ENCODE data around the gene DACH2.

Gene DACH2

DNA sequence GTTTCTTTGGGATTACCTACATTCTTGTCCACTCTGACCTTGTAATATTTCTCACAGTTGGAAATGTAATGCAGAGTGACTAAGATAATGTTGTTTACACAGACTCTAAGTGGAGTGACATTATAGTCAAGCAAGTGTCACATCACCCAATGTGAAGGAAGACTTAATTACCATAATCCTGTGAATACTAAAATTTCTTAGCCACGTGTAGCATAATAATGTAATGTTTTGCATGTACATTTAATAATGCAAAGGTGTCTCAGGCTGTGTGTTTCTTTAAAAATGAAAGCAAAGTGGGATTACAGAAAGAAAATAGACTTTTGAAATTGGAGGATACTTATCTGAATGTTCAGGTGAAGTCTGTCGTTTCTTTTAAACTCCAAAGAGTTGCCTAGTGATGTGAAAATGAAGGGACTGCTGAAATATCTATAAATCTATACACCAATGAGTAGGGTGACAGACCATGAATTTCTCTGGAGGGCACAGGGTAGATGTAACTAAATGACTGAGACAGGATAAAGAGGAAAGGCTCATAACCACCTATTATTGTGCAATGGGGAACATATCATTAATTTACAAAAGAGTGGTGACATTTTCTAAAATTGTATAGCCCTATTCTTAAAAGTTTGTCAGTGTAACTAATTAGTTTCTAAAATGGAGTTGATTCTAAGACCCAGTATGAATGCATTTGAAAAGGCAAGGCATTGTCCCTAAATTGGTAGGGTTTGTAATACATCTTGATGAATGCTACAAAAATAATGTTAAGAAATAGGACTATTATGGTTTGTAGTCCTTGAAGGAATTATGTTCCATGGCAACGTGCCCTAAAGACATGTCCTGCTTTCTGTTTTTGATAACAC lies 235.7 kb downstream of the DACH2 start:
- Histone ChIP-seq H2AFZ (ENCODE audit: insufficient read depth, low read length, poor library complexity) (no peak overlapping the region), H3K79me2 (ENCODE audit: control insufficient read depth, insufficient read depth, low read length, poor library complexity) (no peaks in the 10 kb centered on the region), H4K12ac (ENCODE audit: low read depth, low read length) (no peak overlapping the region), H3K14ac (ENCODE audit: low read length) (no peak overlapping the region), H2AK5ac (ENCODE audit: low read length) (no peak overlapping the region), H3K27me3 (ENCODE audit: insufficient read depth, low read length) (no peaks in the 10 kb centered on the region), H3K4me1 (ENCODE audit: control insufficient read depth in 1 of 2, insufficient read depth in 2 of 2, low read length in 2 of 2) (no peaks in the 10 kb centered on the region), H3K23ac (ENCODE audit: low read length) (no peak overlapping the region), H3K4ac (ENCODE audit: low read depth, low read length) (no peak overlapping the region), H3K4me2 (ENCODE audit: low read length) (no peak overlapping the region), H3K27ac (ENCODE audit: low read depth, low read length) (no peak overlapping the region), H3K9ac (ENCODE audit: low read length) (no peak overlapping the region), H4K91ac (ENCODE audit: low read depth, low read length) (no peak overlapping the region), H3K79me1 (ENCODE audit: low read length) (no peaks in the 10 kb centered on the region), H2BK12ac (ENCODE audit: low read length) (no peak overlapping the region), H3K36me3 (ENCODE audit: control insufficient read depth in 1 of 2, insufficient read depth in 2 of 2, low read length in 2 of 2) (no peaks in the 10 kb centered on the region), H3K9me3 (ENCODE audit: insufficient read depth, low read depth, low read length) (no peaks in the 10 kb centered on the region), H2BK5ac (ENCODE audit: low read depth, low read length, poor library complexity) (no peak overlapping the region), H4K8ac (ENCODE audit: low read depth, low read length) (no peak overlapping the region), H3K4me3 (ENCODE audit: low read depth, low read length) (no peak overlapping the region), H3K18ac (ENCODE audit: low read length) (no peak overlapping the region), H2BK120ac (ENCODE audit: insufficient read depth, low read length, poor library complexity) (no peak overlapping the region)
- no CpG with 5 or more reads among the region's 3 CpGs for WGBS (ENCODE audit: extremely low coverage, insufficient coverage, insufficient read length)
- DNase-seq: no peak

DNA sequence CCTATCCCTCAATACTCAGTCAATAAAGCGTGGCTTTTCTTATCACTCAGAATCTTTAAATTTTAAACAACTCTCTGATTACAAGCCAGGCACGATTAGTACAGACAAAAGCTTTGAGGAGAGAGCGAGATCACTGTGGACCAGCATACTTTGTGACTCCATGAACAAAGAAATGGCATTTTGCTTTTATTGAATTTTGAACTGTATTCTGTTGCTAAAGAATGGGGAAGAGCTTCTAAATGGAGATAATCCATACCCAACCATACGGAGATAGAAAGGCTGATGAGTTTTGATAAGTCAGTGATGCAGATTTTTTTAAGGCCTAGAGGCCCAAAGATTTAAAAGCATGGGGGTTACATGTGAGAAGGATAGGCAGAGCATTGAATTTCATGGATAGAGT lies 259.1 kb downstream of the DACH2 start:
- H3K36me3 ChIP-seq (ENCODE audit: control insufficient read depth in 1 of 2, insufficient read depth in 2 of 2, low read length in 2 of 2): no peaks in the 10 kb centered on the region
- H3K4me1 ChIP-seq (ENCODE audit: control insufficient read depth in 1 of 2, insufficient read depth in 2 of 2, low read length in 2 of 2): no peaks in the 10 kb centered on the region
- no peak overlapping the region for H2AFZ ChIP-seq (ENCODE audit: insufficient read depth, low read length, poor library complexity)
- no peaks in the 10 kb centered on the region for H3K79me1 ChIP-seq (ENCODE audit: low read length)
- no peak overlapping the region for H4K91ac ChIP-seq (ENCODE audit: low read depth, low read length)
- H3K4ac ChIP-seq (ENCODE audit: low read depth, low read length): no peak overlapping the region
- H3K27ac ChIP-seq (ENCODE audit: low read depth, low read length): no peak overlapping the region
- H3K9me3 ChIP-seq (ENCODE audit: insufficient read depth, low read depth, low read length): no peaks in the 10 kb centered on the region
- no peak overlapping the region for H3K9ac ChIP-seq (ENCODE audit: low read length)
- no CpG with 5 or more reads among the region's 4 CpGs for WGBS (ENCODE audit: extremely low coverage, insufficient coverage, insufficient read length)
- no peaks in the 10 kb centered on the region for H3K79me2 ChIP-seq (ENCODE audit: control insufficient read depth, insufficient read depth, low read length, poor library complexity)
- H3K18ac ChIP-seq (ENCODE audit: low read length): no peak overlapping the region
- no peak overlapping the region for H4K12ac ChIP-seq (ENCODE audit: low read depth, low read length)
- H3K4me3 ChIP-seq (ENCODE audit: low read depth, low read length): no peak overlapping the region
- H3K4me2 ChIP-seq (ENCODE audit: low read length): no peak overlapping the region
- H2AK5ac ChIP-seq (ENCODE audit: low read length): no peak overlapping the region
- no peaks in the 10 kb centered on the region for H3K27me3 ChIP-seq (ENCODE audit: insufficient read depth, low read length)
- no peak overlapping the region for H2BK120ac ChIP-seq (ENCODE audit: insufficient read depth, low read length, poor library complexity)
- H3K14ac ChIP-seq (ENCODE audit: low read length): no peak overlapping the region
- no peak overlapping the region for H4K8ac ChIP-seq (ENCODE audit: low read depth, low read length)
- no peak for DNase-seq
- no peak overlapping the region for H2BK5ac ChIP-seq (ENCODE audit: low read depth, low read length, poor library complexity)
- no peak overlapping the region for H3K23ac ChIP-seq (ENCODE audit: low read length)
- no peak overlapping the region for H2BK12ac ChIP-seq (ENCODE audit: low read length)

DNA sequence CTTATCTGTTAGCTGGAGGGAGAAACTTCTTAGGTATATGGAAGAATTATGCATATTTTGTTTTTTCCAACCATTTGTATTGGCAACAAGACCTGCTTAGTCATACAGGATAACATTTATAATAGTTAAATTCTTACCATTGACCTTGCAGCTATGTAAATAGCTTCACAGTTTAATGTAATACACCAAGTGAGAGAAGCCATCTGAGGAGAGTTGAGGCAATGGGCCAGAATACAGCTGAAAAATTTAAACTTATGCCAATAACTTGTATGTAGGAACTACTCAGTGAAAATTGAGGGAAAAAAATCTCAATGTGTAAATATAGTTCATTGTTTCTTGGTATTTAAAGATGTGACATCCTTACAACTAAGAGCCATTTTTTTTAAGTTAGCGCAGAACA lies 273.5 kb downstream of the DACH2 start:
- H3K23ac ChIP-seq (ENCODE audit: low read length): no peak overlapping the region
- no peaks in the 10 kb centered on the region for H3K36me3 ChIP-seq (ENCODE audit: control insufficient read depth in 1 of 2, insufficient read depth in 2 of 2, low read length in 2 of 2)
- no peak overlapping the region for H2AK5ac ChIP-seq (ENCODE audit: low read length)
- H3K18ac ChIP-seq (ENCODE audit: low read length): no peak overlapping the region
- DNase-seq: no peak
- no peaks in the 10 kb centered on the region for H3K9me3 ChIP-seq (ENCODE audit: insufficient read depth, low read depth, low read length)
- H3K9ac ChIP-seq (ENCODE audit: low read length): no peak overlapping the region
- H3K27me3 ChIP-seq (ENCODE audit: insufficient read depth, low read length): no peaks in the 10 kb centered on the region
- H4K91ac ChIP-seq (ENCODE audit: low read depth, low read length): no peak overlapping the region
- no peak overlapping the region for H4K8ac ChIP-seq (ENCODE audit: low read depth, low read length)
- no peak overlapping the region for H2BK5ac ChIP-seq (ENCODE audit: low read depth, low read length, poor library complexity)
- H3K4me1 ChIP-seq (ENCODE audit: control insufficient read depth in 1 of 2, insufficient read depth in 2 of 2, low read length in 2 of 2): no peaks in the 10 kb centered on the region
- no CpG with 5 or more reads among the region's 1 CpG for WGBS (ENCODE audit: extremely low coverage, insufficient coverage, insufficient read length)
- no peak overlapping the region for H2AFZ ChIP-seq (ENCODE audit: insufficient read depth, low read length, poor library complexity)
- H3K14ac ChIP-seq (ENCODE audit: low read length): no peak overlapping the region
- no peak overlapping the region for H2BK120ac ChIP-seq (ENCODE audit: insufficient read depth, low read length, poor library complexity)
- H3K79me1 ChIP-seq (ENCODE audit: low read length): no peaks in the 10 kb centered on the region
- H3K79me2 ChIP-seq (ENCODE audit: control insufficient read depth, insufficient read depth, low read length, poor library complexity): no peaks in the 10 kb centered on the region
- no peak overlapping the region for H3K4me2 ChIP-seq (ENCODE audit: low read length)
- H3K4me3 ChIP-seq (ENCODE audit: low read depth, low read length): no peak overlapping the region
- H2BK12ac ChIP-seq (ENCODE audit: low read length): no peak overlapping the region
- H4K12ac ChIP-seq (ENCODE audit: low read depth, low read length): no peak overlapping the region
- no peak overlapping the region for H3K27ac ChIP-seq (ENCODE audit: low read depth, low read length)
- H3K4ac ChIP-seq (ENCODE audit: low read depth, low read length): no peak overlapping the region

DNA sequence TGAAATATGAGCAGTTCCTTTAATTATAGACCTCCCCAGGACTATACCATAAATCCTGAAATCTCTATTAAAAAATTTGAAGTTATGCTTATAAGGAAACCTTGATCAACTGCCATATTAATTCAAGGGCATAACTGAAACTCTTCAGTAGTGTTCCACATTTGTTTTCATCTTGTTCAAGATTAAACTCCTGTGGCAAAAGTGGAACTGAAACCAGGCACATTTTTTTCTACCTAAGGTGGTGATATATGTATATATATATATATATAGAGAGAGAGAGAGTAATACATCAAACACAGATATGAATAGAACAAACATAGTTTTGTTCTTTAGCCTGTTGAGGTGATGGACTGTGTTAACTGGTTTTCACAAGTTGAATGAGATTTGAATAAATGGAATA lies 287.9 kb downstream of the DACH2 start:
- Histone ChIP-seq H3K79me2 (ENCODE audit: control insufficient read depth, insufficient read depth, low read length, poor library complexity) (no peaks in the 10 kb centered on the region), H3K36me3 (ENCODE audit: control insufficient read depth in 1 of 2, insufficient read depth in 2 of 2, low read length in 2 of 2) (no peaks in the 10 kb centered on the region), H4K91ac (ENCODE audit: low read depth, low read length) (no peak overlapping the region), H2BK12ac (ENCODE audit: low read length) (no peak overlapping the region), H3K14ac (ENCODE audit: low read length) (no peak overlapping the region), H3K27ac (ENCODE audit: low read depth, low read length) (no peak overlapping the region), H3K4ac (ENCODE audit: low read depth, low read length) (no peak overlapping the region), H2AK5ac (ENCODE audit: low read length) (no peak overlapping the region), H3K4me3 (ENCODE audit: low read depth, low read length) (no peak overlapping the region), H2BK120ac (ENCODE audit: insufficient read depth, low read length, poor library complexity) (no peak overlapping the region), H2BK5ac (ENCODE audit: low read depth, low read length, poor library complexity) (no peak overlapping the region), H3K9ac (ENCODE audit: low read length) (no peak overlapping the region), H3K18ac (ENCODE audit: low read length) (no peak overlapping the region), H3K9me3 (ENCODE audit: insufficient read depth, low read depth, low read length) (no peaks in the 10 kb centered on the region), H4K8ac (ENCODE audit: low read depth, low read length) (no peak overlapping the region), H3K23ac (ENCODE audit: low read length) (no peak overlapping the region), H3K27me3 (ENCODE audit: insufficient read depth, low read length) (no peaks in the 10 kb centered on the region), H2AFZ (ENCODE audit: insufficient read depth, low read length, poor library complexity) (no peak overlapping the region), H3K4me2 (ENCODE audit: low read length) (no peak overlapping the region), H3K79me1 (ENCODE audit: low read length) (no peaks in the 10 kb centered on the region), H4K12ac (ENCODE audit: low read depth, low read length) (no peak overlapping the region), H3K4me1 (ENCODE audit: control insufficient read depth in 1 of 2, insufficient read depth in 2 of 2, low read length in 2 of 2) (no peaks in the 10 kb centered on the region)
- no peak for DNase-seq

Data from trophoblast cell (in vitro differentiated cells and primary cell).